WERI-Rb-1 (cell line): ENCODE measurements around the gene PFDN1.

Experiments
- DNase-seq: peaks from one replicate; pipeline ENCODE4 v3.0.0-alpha.2; 2020
- H3K27ac ChIP-seq: fragments of 250-450 bp; sonication (Bioruptor Pico); 2 replicates; pipeline ENCODE4 v1.5.1; 2020; ENCODE audit warnings: mild to moderate bottlenecking, moderate library complexity
- H3K27me3 ChIP-seq: fragments of 250-450 bp; sonication (Bioruptor Pico); 2 replicates; pipeline ENCODE4 v1.5.1; 2021; ENCODE audit warnings: mild to moderate bottlenecking, low read depth, moderate library complexity; ENCODE audit not compliant: insufficient read depth, severe bottlenecking
- H3K36me3 ChIP-seq: fragments of 250-450 bp; sonication (Bioruptor Pico); 2 replicates; pipeline ENCODE4 v1.5.1; 2020; ENCODE audit warnings: mild to moderate bottlenecking, moderate library complexity
- H3K4me3 ChIP-seq: 2 replicates; pipeline ENCODE4 v1.5.1; 2011; ENCODE audit warnings: low read depth, mild to moderate bottlenecking, control low read depth, low read length
- H3K9me3 ChIP-seq: fragments of 250-450 bp; sonication (Bioruptor Pico); 2 replicates; pipeline ENCODE4 v1.5.1; 2021; ENCODE audit warnings: mild to moderate bottlenecking, moderate library complexity; ENCODE audit not compliant: severe bottlenecking
- TF ChIP-seq, protein P1 (sequence below): IDR thresholded peaks from 2 replicates; pipeline ENCODE4 v1.5.1; 2011; ENCODE audit warnings: low read depth, mild to moderate bottlenecking, control low read depth, inconsistent platforms, low read length

Gene PFDN1

DNA sequence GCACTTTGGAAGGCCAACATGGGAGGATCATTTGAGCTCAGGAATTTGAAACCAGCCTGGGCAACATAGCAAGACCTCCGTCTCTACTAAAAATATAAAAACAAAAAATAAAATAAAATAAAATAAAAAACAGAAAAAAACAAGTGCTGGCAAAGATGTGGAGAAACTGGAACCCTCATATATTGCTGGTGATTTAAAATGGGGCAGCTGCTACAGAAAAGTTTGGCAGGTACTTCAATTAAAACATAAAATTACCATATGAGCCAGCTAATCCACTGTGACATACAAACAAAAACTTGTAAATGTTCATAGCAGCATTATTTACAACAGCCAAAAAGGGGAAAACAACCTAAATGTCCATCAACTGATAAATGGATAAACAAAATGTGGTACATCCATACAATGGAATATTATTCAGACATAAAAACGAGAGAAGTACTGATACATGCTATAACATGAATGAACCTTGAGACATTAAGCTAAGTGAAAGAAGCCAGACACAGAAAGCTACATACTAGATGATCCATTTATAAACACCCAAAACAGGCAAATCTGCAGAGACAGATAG lies 42.7 kb downstream of the PFDN1 start:
- H3K9me3 ChIP-seq: no peaks in the 10 kb centered on the region
- no peak overlapping the region for H3K4me3 ChIP-seq
- no peaks in the 10 kb centered on the region for H3K27me3 ChIP-seq
- H3K36me3 ChIP-seq: peaks cover 7% of the 10 kb centered on the region
- DNase-seq: no peak
- TF ChIP-seq, protein P1, sequence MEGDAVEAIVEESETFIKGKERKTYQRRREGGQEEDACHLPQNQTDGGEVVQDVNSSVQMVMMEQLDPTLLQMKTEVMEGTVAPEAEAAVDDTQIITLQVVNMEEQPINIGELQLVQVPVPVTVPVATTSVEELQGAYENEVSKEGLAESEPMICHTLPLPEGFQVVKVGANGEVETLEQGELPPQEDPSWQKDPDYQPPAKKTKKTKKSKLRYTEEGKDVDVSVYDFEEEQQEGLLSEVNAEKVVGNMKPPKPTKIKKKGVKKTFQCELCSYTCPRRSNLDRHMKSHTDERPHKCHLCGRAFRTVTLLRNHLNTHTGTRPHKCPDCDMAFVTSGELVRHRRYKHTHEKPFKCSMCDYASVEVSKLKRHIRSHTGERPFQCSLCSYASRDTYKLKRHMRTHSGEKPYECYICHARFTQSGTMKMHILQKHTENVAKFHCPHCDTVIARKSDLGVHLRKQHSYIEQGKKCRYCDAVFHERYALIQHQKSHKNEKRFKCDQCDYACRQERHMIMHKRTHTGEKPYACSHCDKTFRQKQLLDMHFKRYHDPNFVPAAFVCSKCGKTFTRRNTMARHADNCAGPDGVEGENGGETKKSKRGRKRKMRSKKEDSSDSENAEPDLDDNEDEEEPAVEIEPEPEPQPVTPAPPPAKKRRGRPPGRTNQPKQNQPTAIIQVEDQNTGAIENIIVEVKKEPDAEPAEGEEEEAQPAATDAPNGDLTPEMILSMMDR: no peak
- H3K27ac ChIP-seq: no peak overlapping the region

DNA sequence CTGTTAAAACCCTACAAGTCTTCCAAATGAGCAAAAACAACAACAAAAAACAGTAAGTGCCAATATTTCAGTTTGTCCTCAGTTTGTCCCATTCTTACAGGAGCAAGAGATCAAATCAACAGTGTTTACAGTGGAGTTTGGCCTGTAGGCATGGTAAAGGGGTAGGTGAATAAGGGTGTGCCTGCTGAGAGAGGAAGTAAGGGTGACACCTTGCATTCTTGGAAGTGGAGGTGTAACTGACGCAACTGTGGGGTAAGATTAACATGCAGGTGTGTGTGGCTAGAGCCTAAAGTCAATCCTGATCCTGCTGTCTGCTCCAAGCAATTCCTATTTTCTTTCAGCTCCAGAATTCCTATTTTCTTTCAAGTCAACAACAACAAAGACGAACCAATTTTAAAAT lies 43.4 kb downstream of the PFDN1 start:
- no peak overlapping the region for H3K4me3 ChIP-seq
- H3K27ac ChIP-seq: no peak overlapping the region
- no peak for DNase-seq
- H3K9me3 ChIP-seq: no peaks in the 10 kb centered on the region
- H3K27me3 ChIP-seq: no peaks in the 10 kb centered on the region
- H3K36me3 ChIP-seq: peaks cover 7% of the 10 kb centered on the region
- TF ChIP-seq, protein P1: no peak

DNA sequence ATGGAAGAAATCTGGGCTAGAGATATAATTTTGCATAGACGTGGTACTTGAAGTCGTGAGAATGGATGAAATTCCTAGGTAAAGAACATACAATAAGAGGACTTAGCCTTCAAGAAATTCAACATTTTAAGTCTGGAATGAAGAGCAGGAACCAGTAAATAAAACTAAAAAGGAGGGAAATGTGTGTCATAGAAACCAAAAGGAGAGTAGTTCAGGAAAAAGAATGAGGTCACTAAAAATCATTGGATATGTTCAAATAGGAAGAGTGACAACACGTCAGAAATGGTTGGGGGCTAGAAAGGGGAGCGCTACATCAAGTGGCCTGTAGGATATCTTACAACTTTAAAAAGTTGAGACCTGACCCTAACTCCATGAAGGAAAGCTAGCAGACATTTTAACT lies 44.0 kb downstream of the PFDN1 start:
- Histone ChIP-seq H3K27ac (no peak overlapping the region), H3K27me3 (no peaks in the 10 kb centered on the region), H3K4me3 (no peak overlapping the region), H3K9me3 (no peaks in the 10 kb centered on the region), H3K36me3 (peaks cover 7% of the 10 kb centered on the region)
- TF ChIP-seq, protein P1: no peak
- no peak for DNase-seq

DNA sequence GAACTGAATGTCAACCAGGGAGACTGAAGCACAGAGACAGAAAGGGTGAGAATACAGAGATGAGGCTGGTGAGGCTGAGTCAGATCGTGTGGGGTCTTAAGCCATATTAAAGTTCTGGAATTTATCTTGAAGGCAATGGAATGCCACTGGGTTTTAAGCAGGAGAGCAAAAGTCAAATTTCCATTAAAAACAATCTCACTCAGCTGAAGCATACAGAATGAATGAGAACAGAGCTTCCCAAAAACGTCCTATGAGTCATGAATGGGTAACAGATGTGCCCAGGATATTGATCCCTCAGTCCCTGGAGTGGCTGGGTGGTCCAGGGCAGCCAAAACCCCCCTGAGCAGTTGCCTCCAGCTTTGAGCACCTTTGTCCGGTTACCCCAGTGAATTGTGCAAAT lies 44.9 kb downstream of the PFDN1 start:
- no peaks in the 10 kb centered on the region for H3K27me3 ChIP-seq
- DNase-seq: no peak
- TF ChIP-seq, protein P1: no peak
- no peak overlapping the region for H3K4me3 ChIP-seq
- no peaks in the 10 kb centered on the region for H3K9me3 ChIP-seq
- H3K27ac ChIP-seq: no peak overlapping the region
- peaks cover 7% of the 10 kb centered on the region for H3K36me3 ChIP-seq

DNA sequence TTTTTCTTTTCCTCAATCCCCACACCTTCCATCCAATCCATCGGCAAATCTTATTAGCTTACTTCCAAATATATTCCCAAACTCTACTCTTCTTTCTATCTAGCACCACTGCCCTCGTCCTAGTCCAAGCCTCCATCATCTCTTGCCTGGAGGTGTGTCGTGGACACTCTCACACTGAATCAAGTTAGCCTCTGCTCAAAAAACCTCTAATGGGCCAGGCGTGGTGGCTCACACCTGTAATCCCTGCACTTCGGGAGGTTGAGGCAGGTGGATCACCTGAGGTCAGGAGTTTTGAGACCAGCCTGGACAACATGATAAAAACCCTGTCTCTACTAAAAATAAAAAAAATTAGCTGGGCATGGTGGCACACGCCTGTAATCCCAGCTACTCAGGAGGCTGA lies 46.2 kb downstream of the PFDN1 start:
- H3K36me3 ChIP-seq: peaks cover 7% of the 10 kb centered on the region
- TF ChIP-seq, protein P1: no peak
- H3K9me3 ChIP-seq: no peaks in the 10 kb centered on the region
- no peak for DNase-seq
- no peak overlapping the region for H3K4me3 ChIP-seq
- no peak overlapping the region for H3K27ac ChIP-seq
- H3K27me3 ChIP-seq: no peaks in the 10 kb centered on the region

DNA sequence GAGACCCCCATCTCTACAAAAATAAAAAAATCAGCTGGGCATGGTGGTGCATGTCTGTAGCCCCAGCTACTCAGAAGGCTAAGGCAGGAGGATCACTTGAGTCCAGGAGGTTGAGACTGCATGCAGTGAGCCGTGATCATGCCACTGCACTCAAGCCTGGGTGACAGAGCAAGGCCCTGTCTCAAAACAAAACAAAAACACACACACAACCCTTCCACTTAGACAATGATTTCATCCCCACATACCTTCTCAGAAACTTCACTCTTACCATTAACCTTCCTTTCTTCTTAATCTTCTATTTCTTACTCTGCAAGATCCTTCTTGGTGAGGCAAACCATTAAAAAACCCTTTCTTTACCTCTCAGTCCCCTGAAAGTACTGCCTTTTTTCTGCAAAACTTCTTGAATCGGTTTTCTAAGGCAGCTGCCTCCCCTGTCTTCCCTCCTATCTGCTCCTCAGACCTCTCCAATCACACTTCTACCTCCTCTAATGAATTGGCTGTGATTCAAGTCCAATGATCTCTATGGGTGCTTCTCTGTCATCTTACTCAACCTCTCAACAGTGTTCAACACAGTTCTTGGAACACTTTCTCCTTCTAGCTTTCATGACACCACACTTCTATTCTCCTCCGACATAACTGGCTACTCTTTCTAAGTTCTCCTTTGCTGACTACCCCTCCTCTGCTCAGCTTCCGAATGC lies 47.3 kb downstream of the PFDN1 start:
- Histone ChIP-seq H3K36me3 (peaks cover 7% of the 10 kb centered on the region), H3K27ac (no peak overlapping the region), H3K27me3 (no peaks in the 10 kb centered on the region), H3K9me3 (no peaks in the 10 kb centered on the region), H3K4me3 (no peak overlapping the region)
- DNase-seq: no peak
- TF ChIP-seq, protein P1: no peak
